ENCODE data around the gene AJAP1. TPM values are rescaled to one million over a fixed set of nuclear protein-coding genes. Genes with fewer than 3 reads are reported as not detected.

The AJAP1 gene
- total RNA-seq, 1 experiment from 2014 or later, result not detected

GRCh38 chr1:4699376-4700301 lies 45.2 kb downstream of the AJAP1 start:
- in situ Hi-C loops (cut with HindIII; ENCODE audit: low pct_unique_long_range_greater_than_20kb, low sequenced_read_pairs), result no loop called here
- Histone ChIP-seq H3K4me1 (ENCODE audit: control insufficient read depth, insufficient read depth, low read length) (no peaks in the 10 kb centered on the region), H3K36me3 (ENCODE audit: control insufficient read depth, insufficient read depth, low read length) (no peaks in the 10 kb centered on the region), H3K9me3 (ENCODE audit: control insufficient read depth, insufficient read depth, low read depth, low read length) (no peaks in the 10 kb centered on the region), H3K27ac (ENCODE audit: low read length) (no peak overlapping the region), H3K27me3 (ENCODE audit: control insufficient read depth, insufficient read depth, low read length) (no peaks in the 10 kb centered on the region), H3K4me3 (ENCODE audit: low read depth in 2 of 2, low read length in 2 of 2) (no peak overlapping the region)
- intact Hi-C loops (cut with micrococcal nuclease; ENCODE audit: unreplicated experiment), result no loop called here
- DNase-seq (ENCODE audit: low read depth, low spot score) (no peak), ATAC-seq (no peak)
- no TSS peak for BruUV-seq (replicated peaks)
- POLR2A ChIA-PET, result no interaction called here
- no peak for TF ChIP-seq SIN3A (IDR thresholded peaks at IDR 0.05; ENCODE audit: borderline replicate concordance, insufficient read depth, low read depth, low read length)
- TF ChIP-seq POLR2AphosphoS5 (IDR thresholded peaks at IDR 0.05; ENCODE audit: low read depth, low read length), result no peak
- TF ChIP-seq, protein P1, sequence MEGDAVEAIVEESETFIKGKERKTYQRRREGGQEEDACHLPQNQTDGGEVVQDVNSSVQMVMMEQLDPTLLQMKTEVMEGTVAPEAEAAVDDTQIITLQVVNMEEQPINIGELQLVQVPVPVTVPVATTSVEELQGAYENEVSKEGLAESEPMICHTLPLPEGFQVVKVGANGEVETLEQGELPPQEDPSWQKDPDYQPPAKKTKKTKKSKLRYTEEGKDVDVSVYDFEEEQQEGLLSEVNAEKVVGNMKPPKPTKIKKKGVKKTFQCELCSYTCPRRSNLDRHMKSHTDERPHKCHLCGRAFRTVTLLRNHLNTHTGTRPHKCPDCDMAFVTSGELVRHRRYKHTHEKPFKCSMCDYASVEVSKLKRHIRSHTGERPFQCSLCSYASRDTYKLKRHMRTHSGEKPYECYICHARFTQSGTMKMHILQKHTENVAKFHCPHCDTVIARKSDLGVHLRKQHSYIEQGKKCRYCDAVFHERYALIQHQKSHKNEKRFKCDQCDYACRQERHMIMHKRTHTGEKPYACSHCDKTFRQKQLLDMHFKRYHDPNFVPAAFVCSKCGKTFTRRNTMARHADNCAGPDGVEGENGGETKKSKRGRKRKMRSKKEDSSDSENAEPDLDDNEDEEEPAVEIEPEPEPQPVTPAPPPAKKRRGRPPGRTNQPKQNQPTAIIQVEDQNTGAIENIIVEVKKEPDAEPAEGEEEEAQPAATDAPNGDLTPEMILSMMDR (IDR thresholded peaks at IDR 0.05), result no peak
- TF ChIP-seq TCF7L2 (IDR thresholded peaks at IDR 0.05; ENCODE audit: low read depth, low read length), result no peak
- TF ChIP-seq, protein P2, sequence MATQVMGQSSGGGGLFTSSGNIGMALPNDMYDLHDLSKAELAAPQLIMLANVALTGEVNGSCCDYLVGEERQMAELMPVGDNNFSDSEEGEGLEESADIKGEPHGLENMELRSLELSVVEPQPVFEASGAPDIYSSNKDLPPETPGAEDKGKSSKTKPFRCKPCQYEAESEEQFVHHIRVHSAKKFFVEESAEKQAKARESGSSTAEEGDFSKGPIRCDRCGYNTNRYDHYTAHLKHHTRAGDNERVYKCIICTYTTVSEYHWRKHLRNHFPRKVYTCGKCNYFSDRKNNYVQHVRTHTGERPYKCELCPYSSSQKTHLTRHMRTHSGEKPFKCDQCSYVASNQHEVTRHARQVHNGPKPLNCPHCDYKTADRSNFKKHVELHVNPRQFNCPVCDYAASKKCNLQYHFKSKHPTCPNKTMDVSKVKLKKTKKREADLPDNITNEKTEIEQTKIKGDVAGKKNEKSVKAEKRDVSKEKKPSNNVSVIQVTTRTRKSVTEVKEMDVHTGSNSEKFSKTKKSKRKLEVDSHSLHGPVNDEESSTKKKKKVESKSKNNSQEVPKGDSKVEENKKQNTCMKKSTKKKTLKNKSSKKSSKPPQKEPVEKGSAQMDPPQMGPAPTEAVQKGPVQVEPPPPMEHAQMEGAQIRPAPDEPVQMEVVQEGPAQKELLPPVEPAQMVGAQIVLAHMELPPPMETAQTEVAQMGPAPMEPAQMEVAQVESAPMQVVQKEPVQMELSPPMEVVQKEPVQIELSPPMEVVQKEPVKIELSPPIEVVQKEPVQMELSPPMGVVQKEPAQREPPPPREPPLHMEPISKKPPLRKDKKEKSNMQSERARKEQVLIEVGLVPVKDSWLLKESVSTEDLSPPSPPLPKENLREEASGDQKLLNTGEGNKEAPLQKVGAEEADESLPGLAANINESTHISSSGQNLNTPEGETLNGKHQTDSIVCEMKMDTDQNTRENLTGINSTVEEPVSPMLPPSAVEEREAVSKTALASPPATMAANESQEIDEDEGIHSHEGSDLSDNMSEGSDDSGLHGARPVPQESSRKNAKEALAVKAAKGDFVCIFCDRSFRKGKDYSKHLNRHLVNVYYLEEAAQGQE (IDR thresholded peaks at IDR 0.05; ENCODE audit: insufficient read depth in 1 of 2, low read depth in 2 of 2, low read length in 1 of 2), result no peak
- CTCF ChIA-PET, result no interaction called here

- ATAC-seq (no peak), DNase-seq (ENCODE audit: low read depth, low spot score) (no peak)
These were observed 46.4 kb downstream of the AJAP1 start for GRCh38 chr1:4700801-4701200.

More at GRCh38 chr1:4700801-4701200, 46.4 kb downstream of the AJAP1 start:
- TF ChIP-seq TCF7L2 (IDR thresholded peaks at IDR 0.05; ENCODE audit: low read depth, low read length) (no peak), SIN3A (IDR thresholded peaks at IDR 0.05; ENCODE audit: borderline replicate concordance, insufficient read depth, low read depth, low read length) (no peak), POLR2AphosphoS5 (IDR thresholded peaks at IDR 0.05; ENCODE audit: low read depth, low read length) (no peak)
- TF ChIP-seq, protein P2 (IDR thresholded peaks at IDR 0.05; ENCODE audit: insufficient read depth in 1 of 2, low read depth in 2 of 2, low read length in 1 of 2), result no peak
- TF ChIP-seq, protein P1 (IDR thresholded peaks at IDR 0.05), result no peak
- H3K4me3 ChIP-seq (ENCODE audit: low read depth in 2 of 2, low read length in 2 of 2), result no peak overlapping the region
- H3K27ac ChIP-seq (ENCODE audit: low read length), result no peak overlapping the region
- POLR2A ChIA-PET, result no interaction called here
- CTCF ChIA-PET, result no interaction called here
- H3K27me3 ChIP-seq (ENCODE audit: control insufficient read depth, insufficient read depth, low read length), result no peaks in the 10 kb centered on the region
- no peaks in the 10 kb centered on the region for H3K4me1 ChIP-seq (ENCODE audit: control insufficient read depth, insufficient read depth, low read length)
- no TSS peak for BruUV-seq (replicated peaks)
- H3K9me3 ChIP-seq (ENCODE audit: control insufficient read depth, insufficient read depth, low read depth, low read length), result no peaks in the 10 kb centered on the region
- no peaks in the 10 kb centered on the region for H3K36me3 ChIP-seq (ENCODE audit: control insufficient read depth, insufficient read depth, low read length)
- in situ Hi-C loops (cut with HindIII; ENCODE audit: low pct_unique_long_range_greater_than_20kb, low sequenced_read_pairs) (no loop called here), intact Hi-C loops (cut with micrococcal nuclease; ENCODE audit: unreplicated experiment) (no loop called here)

All from Panc1 (cell line).